ENCODE measurements around the gene CSMD2.
A peak's percentile ranks its signal among the peaks of the same experiment; 100 is the strongest.

The CSMD2 gene

GRCh38 chr1:33470495-33471012, 694.5 kb downstream of the CSMD2 start:
- no peak overlapping the region for H3K4me3 ChIP-seq (ENCODE audit: low read depth in 1 of 2, low read length in 2 of 2)
- H2AFZ ChIP-seq (ENCODE audit: low read depth, low read length): peak overlapping the region; percentile 61
- no peaks in the 10 kb centered on the region for H3K9me3 ChIP-seq (ENCODE audit: insufficient read depth, low read length, severe bottlenecking)
- peak; percentile 64 for DNase-seq
- H3K4me2 ChIP-seq (ENCODE audit: insufficient read depth, low read length): no peak overlapping the region
- no peaks in the 10 kb centered on the region for H4K20me1 ChIP-seq (ENCODE audit: insufficient read depth, low read length)
- TF ChIP-seq EZH2 (IDR thresholded peaks at IDR 0.05; ENCODE audit: borderline replicate concordance, low read depth, low read length, severe bottlenecking) (no peak), CTCF (IDR thresholded peaks at IDR 0.05; ENCODE audit: borderline replicate concordance, extremely low read depth, low read length, poor library complexity, severe bottlenecking) (peak; percentile 84)
- ATAC-seq (ENCODE audit: insufficient read depth, low read depth): peak; percentile 34; the same call in 2 of the 3 replicates
- no peaks in the 10 kb centered on the region for H3K36me3 ChIP-seq (ENCODE audit: insufficient read depth, low read length)
- H3K27ac ChIP-seq (ENCODE audit: low read length): no peak overlapping the region
- H3K9ac ChIP-seq (ENCODE audit: low read depth, low read length): no peak overlapping the region
- peaks cover 33% of the 10 kb centered on the region for H3K4me1 ChIP-seq (ENCODE audit: insufficient read depth, low read length)
- no peaks in the 10 kb centered on the region for H3K27me3 ChIP-seq (ENCODE audit: insufficient read depth, low read length, poor library complexity)
- H3K79me2 ChIP-seq (ENCODE audit: insufficient read depth, low read length): peaks cover 8% of the 10 kb centered on the region; the same call in 1 of the 2 replicates

GRCh38 chr1:33469691-33470090, 695.3 kb downstream of the CSMD2 start:
- no peak overlapping the region for H3K4me3 ChIP-seq (ENCODE audit: low read depth in 1 of 2, low read length in 2 of 2)
- H3K36me3 ChIP-seq (ENCODE audit: insufficient read depth, low read length): no peaks in the 10 kb centered on the region
- no peak overlapping the region for H3K9ac ChIP-seq (ENCODE audit: low read depth, low read length)
- no peak overlapping the region for H3K4me2 ChIP-seq (ENCODE audit: insufficient read depth, low read length)
- no peak overlapping the region for H3K27ac ChIP-seq (ENCODE audit: low read length)
- no peak overlapping the region for H2AFZ ChIP-seq (ENCODE audit: low read depth, low read length)
- ATAC-seq (ENCODE audit: insufficient read depth, low read depth): no peak
- no peaks in the 10 kb centered on the region for H3K9me3 ChIP-seq (ENCODE audit: insufficient read depth, low read length, severe bottlenecking)
- peaks cover 33% of the 10 kb centered on the region for H3K4me1 ChIP-seq (ENCODE audit: insufficient read depth, low read length)
- DNase-seq: no peak
- TF ChIP-seq EZH2 (IDR thresholded peaks at IDR 0.05; ENCODE audit: borderline replicate concordance, low read depth, low read length, severe bottlenecking): no peak
- TF ChIP-seq CTCF (IDR thresholded peaks at IDR 0.05; ENCODE audit: borderline replicate concordance, extremely low read depth, low read length, poor library complexity, severe bottlenecking): no peak
- H4K20me1 ChIP-seq (ENCODE audit: insufficient read depth, low read length): no peaks in the 10 kb centered on the region
- H3K27me3 ChIP-seq (ENCODE audit: insufficient read depth, low read length, poor library complexity): peaks cover 4% of the 10 kb centered on the region
- peaks cover 8% of the 10 kb centered on the region; the same call in 1 of the 2 replicates for H3K79me2 ChIP-seq (ENCODE audit: insufficient read depth, low read length)

- H3K4me2 ChIP-seq (ENCODE audit: insufficient read depth, low read length): no peak overlapping the region
- no peaks in the 10 kb centered on the region for H3K36me3 ChIP-seq (ENCODE audit: insufficient read depth, low read length)
- no peak for DNase-seq
- ATAC-seq (ENCODE audit: insufficient read depth, low read depth): no peak
- no peaks in the 10 kb centered on the region for H4K20me1 ChIP-seq (ENCODE audit: insufficient read depth, low read length)
- H3K9ac ChIP-seq (ENCODE audit: low read depth, low read length): no peak overlapping the region
- H3K9me3 ChIP-seq (ENCODE audit: insufficient read depth, low read length, severe bottlenecking): no peaks in the 10 kb centered on the region
- peaks cover 7% of the 10 kb centered on the region for H3K27me3 ChIP-seq (ENCODE audit: insufficient read depth, low read length, poor library complexity)
- H3K27ac ChIP-seq (ENCODE audit: low read length): no peak overlapping the region
- peaks cover 5% of the 10 kb centered on the region; the same call in 1 of the 2 replicates for H3K79me2 ChIP-seq (ENCODE audit: insufficient read depth, low read length)
- H3K4me1 ChIP-seq (ENCODE audit: insufficient read depth, low read length): peaks cover 32% of the 10 kb centered on the region
- no peak overlapping the region for H3K4me3 ChIP-seq (ENCODE audit: low read depth in 1 of 2, low read length in 2 of 2)
- TF ChIP-seq EZH2 (IDR thresholded peaks at IDR 0.05; ENCODE audit: borderline replicate concordance, low read depth, low read length, severe bottlenecking): no peak
- no peak for TF ChIP-seq CTCF (IDR thresholded peaks at IDR 0.05; ENCODE audit: borderline replicate concordance, extremely low read depth, low read length, poor library complexity, severe bottlenecking)
- H2AFZ ChIP-seq (ENCODE audit: low read depth, low read length): no peak overlapping the region
Observed at GRCh38 chr1:33468967-33469366, 696.1 kb downstream of the CSMD2 start.
